ENCODE data around the gene TM6SF1. TPM values are rescaled to one million over a fixed set of nuclear protein-coding genes. Genes with fewer than 3 reads are reported as not detected.
"Not testable (repeated sequence)": the region's sequence is repeated elsewhere in the genome, so short reads cannot be mapped to it uniquely, and the experiment has no call there.

TM6SF1 gene
- polyA plus RNA-seq, 1 donor from 2014 or later: 0.16 TPM

DNA sequence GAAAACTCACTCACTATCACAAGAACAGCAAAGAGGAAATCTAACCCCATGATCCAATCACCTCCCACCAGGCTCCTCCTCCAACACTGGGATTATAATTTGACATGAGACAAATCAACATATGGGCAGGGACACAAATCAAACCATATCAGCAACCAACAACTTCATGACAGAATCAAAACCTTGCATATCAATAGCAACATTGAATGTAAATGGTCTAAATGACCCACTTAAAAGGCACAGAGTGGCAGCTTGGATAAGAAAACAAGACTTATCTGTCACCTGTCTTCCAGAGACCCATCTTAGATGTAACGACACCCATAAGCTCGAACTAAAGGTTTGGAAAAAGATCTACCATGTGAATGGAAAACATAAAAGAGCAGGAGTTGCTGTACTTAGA lies 59.4 kb downstream of the TM6SF1 start:
- Histone ChIP-seq H3K36me3 (ENCODE audit: insufficient read depth, low read length) (peaks cover 17% of the 10 kb centered on the region), H3F3A (ENCODE audit: insufficient read depth, low read length, poor library complexity, severe bottlenecking) (peaks cover 3% of the 10 kb centered on the region), H4K20me1 (ENCODE audit: insufficient read depth) (no peaks in the 10 kb centered on the region), H3K9ac (ENCODE audit: low read length) (no peak overlapping the region), H3K79me2 (replicated peaks; ENCODE audit: insufficient read depth, low read length) (peaks cover 87% of the 10 kb centered on the region), H3K9me3 (ENCODE audit: low read length) (no peaks in the 10 kb centered on the region), H3K4me3 (ENCODE audit: low read length) (no peak overlapping the region), H3K4me2 (ENCODE audit: low read length) (no peak overlapping the region), H3K27ac (ENCODE audit: low read length) (no peak overlapping the region), H3K27me3 (ENCODE audit: insufficient read depth, low read depth, low read length) (no peaks in the 10 kb centered on the region), H3K9me2 (ENCODE audit: insufficient read depth, low read length) (no peaks in the 10 kb centered on the region), H2AFZ (ENCODE audit: low read depth, low read length) (no peak overlapping the region)
- TF ChIP-seq POLR2AphosphoS5 (IDR thresholded peaks at IDR 0.05) (no peak), RAD21 (conservative IDR thresholded peaks at IDR 0.05) (no peak), TAF1 (IDR thresholded peaks at IDR 0.05; ENCODE audit: low read depth) (no peak), EP300 (conservative IDR thresholded peaks at IDR 0.05; ENCODE audit: poor library complexity, severe bottlenecking) (no peak), SMC3 (conservative IDR thresholded peaks at IDR 0.05; ENCODE audit: poor library complexity) (no peak), EZH2 (IDR thresholded peaks at IDR 0.05; ENCODE audit: borderline replicate concordance, insufficient read depth, low read length, poor library complexity, severe bottlenecking) (no peak), MXI1 (conservative IDR thresholded peaks at IDR 0.05; ENCODE audit: poor library complexity, severe bottlenecking) (no peak)
- TF ChIP-seq, protein P1, sequence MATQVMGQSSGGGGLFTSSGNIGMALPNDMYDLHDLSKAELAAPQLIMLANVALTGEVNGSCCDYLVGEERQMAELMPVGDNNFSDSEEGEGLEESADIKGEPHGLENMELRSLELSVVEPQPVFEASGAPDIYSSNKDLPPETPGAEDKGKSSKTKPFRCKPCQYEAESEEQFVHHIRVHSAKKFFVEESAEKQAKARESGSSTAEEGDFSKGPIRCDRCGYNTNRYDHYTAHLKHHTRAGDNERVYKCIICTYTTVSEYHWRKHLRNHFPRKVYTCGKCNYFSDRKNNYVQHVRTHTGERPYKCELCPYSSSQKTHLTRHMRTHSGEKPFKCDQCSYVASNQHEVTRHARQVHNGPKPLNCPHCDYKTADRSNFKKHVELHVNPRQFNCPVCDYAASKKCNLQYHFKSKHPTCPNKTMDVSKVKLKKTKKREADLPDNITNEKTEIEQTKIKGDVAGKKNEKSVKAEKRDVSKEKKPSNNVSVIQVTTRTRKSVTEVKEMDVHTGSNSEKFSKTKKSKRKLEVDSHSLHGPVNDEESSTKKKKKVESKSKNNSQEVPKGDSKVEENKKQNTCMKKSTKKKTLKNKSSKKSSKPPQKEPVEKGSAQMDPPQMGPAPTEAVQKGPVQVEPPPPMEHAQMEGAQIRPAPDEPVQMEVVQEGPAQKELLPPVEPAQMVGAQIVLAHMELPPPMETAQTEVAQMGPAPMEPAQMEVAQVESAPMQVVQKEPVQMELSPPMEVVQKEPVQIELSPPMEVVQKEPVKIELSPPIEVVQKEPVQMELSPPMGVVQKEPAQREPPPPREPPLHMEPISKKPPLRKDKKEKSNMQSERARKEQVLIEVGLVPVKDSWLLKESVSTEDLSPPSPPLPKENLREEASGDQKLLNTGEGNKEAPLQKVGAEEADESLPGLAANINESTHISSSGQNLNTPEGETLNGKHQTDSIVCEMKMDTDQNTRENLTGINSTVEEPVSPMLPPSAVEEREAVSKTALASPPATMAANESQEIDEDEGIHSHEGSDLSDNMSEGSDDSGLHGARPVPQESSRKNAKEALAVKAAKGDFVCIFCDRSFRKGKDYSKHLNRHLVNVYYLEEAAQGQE (IDR thresholded peaks at IDR 0.05; ENCODE audit: borderline replicate concordance): no peak
- TF ChIP-seq, protein P2, sequence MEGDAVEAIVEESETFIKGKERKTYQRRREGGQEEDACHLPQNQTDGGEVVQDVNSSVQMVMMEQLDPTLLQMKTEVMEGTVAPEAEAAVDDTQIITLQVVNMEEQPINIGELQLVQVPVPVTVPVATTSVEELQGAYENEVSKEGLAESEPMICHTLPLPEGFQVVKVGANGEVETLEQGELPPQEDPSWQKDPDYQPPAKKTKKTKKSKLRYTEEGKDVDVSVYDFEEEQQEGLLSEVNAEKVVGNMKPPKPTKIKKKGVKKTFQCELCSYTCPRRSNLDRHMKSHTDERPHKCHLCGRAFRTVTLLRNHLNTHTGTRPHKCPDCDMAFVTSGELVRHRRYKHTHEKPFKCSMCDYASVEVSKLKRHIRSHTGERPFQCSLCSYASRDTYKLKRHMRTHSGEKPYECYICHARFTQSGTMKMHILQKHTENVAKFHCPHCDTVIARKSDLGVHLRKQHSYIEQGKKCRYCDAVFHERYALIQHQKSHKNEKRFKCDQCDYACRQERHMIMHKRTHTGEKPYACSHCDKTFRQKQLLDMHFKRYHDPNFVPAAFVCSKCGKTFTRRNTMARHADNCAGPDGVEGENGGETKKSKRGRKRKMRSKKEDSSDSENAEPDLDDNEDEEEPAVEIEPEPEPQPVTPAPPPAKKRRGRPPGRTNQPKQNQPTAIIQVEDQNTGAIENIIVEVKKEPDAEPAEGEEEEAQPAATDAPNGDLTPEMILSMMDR (IDR thresholded peaks at IDR 0.05; ENCODE audit: poor library complexity, severe bottlenecking): no peak

DNA sequence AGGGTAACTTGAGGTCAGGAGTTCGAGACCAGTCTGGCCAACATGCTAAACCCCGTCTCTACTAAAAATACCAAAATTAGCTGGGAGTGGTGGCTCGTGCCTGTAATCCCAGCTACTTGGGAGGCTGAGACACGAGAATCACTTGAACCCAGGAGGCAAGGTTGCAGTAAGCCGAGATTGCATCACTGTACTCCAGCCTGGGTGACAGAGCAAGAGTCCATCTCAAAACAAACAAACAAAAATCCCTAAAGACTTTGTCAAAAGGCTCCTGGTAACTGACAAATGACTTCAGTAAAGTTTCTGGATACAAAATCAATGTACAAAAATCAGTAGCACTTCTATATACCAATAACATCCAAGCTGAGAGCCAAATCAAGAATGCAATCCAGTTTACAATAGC lies 62.1 kb downstream of the TM6SF1 start:
- H3K4me2 ChIP-seq (ENCODE audit: low read length); H3F3A ChIP-seq (ENCODE audit: insufficient read depth, low read length, poor library complexity, severe bottlenecking); H3K9me3 ChIP-seq (ENCODE audit: low read length); H3K9ac ChIP-seq (ENCODE audit: low read length); H2AFZ ChIP-seq (ENCODE audit: low read depth, low read length); H3K27me3 ChIP-seq (ENCODE audit: insufficient read depth, low read depth, low read length); H4K20me1 ChIP-seq (ENCODE audit: insufficient read depth); H3K36me3 ChIP-seq (ENCODE audit: insufficient read depth, low read length); H3K27ac ChIP-seq (ENCODE audit: low read length); H3K9me2 ChIP-seq (ENCODE audit: insufficient read depth, low read length); H3K4me3 ChIP-seq (ENCODE audit: low read length): not testable (repeated sequence)
- peaks cover 93% of the 10 kb centered on the region for H3K79me2 ChIP-seq (replicated peaks; ENCODE audit: insufficient read depth, low read length)
